Measurements from ENCODE around the gene TMEM31. TPM values are rescaled to one million over a fixed set of nuclear protein-coding genes. Genes with fewer than 3 reads are reported as not detected.
A peak's percentile ranks its signal among the peaks of the same experiment; 100 is the strongest.

Gene TMEM31
- total and polyA plus RNA-seq, 2 donors (not counting 3 experiments of a cell fraction or from before 2014, with no cell fraction given): not detected

DNA sequence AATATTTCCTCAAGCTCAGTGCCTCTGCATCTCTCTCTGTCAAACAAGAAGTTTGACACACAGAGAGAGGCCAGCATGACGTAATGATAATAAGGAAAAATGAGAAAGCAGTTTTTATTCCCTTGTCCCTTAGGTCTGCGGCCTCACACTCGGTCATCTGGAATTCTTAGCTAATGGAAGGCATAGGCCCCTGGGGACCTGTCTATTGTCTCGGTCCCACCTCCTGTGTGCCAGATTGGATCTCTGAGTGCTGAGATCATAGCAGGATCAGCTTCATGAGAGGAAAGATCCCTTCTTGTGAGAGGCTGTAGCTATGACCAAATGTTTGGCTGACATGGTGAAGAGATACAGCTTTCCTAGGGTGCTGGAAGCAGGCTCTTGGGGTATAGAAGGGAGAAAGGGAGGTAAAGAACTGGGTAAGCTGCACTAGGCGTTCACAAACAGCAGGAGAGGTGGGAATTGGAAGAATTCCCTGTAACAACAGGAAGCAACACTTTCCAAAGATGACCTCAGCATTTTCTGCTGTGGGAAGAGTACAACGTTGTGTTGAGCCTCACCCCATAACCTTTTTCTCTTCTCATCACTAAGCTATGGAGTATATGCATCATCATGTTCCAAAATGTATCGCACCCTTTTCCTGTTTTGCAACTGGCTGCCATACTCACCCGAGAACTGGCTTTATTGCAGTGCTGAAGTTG, 20.2 kb downstream of the TMEM31 start:
- peak; percentile 73 for DNase-seq (ENCODE audit: low read depth, low spot score)
- H3K4me2 ChIP-seq (ENCODE audit: insufficient read depth, low read length): peak overlapping the region; percentile 49
- POLR2A ChIA-PET: no interaction called here

More for the DNA sequence above, 20.2 kb downstream of the TMEM31 start:
- Histone ChIP-seq H3K4me1 (ENCODE audit: control insufficient read depth, extremely low read depth, insufficient read depth, low read length) (peaks cover 18% of the 10 kb centered on the region), H3K9ac (replicated peaks; ENCODE audit: extremely low read depth, insufficient read depth, low read length) (peak overlapping the region; percentile 34), H3K27me3 (ENCODE audit: control insufficient read depth in 2 of 2, insufficient read depth in 2 of 2, low read length in 2 of 2) (no peaks in the 10 kb centered on the region), H4K20me1 (replicated peaks; ENCODE audit: control insufficient read depth, extremely low read depth, insufficient read depth, low read length) (no peaks in the 10 kb centered on the region), H2AFZ (ENCODE audit: low read depth, low read length) (peak overlapping the region; percentile 78), H3K36me3 (ENCODE audit: control insufficient read depth in 2 of 2, extremely low read depth in 1 of 2, insufficient read depth in 2 of 2, low read length in 2 of 2) (no peaks in the 10 kb centered on the region), H3K9me1 (replicated peaks; ENCODE audit: control insufficient read depth, extremely low read depth, insufficient read depth, low read length) (no peaks in the 10 kb centered on the region), H3K9me3 (replicated peaks; ENCODE audit: control insufficient read depth, insufficient read depth, low read length) (no peaks in the 10 kb centered on the region), H3K4me3 (replicated peaks in 1 of 3; ENCODE audit: insufficient read depth in 1 of 3, low read depth in 1 of 3, low read length in 3 of 3) (no peak overlapping the region), H3K79me2 (ENCODE audit: control insufficient read depth, insufficient read depth, low read length) (no peaks in the 10 kb centered on the region), H3K27ac (ENCODE audit: insufficient read depth, low read depth, low read length) (peak overlapping the region; percentile 74)
- intact Hi-C loops (cut with micrococcal nuclease): no loop called here
- BruUV-seq (replicated peaks): no TSS peak
- CTCF ChIA-PET: interaction anchor here (1.0 to 4.1 kb wide), 4 partner anchors 11 to 44 kb away, joined by 3 to 28 read pairs (median 4); partner anchors contain the start of gene TMEM31
- dilution Hi-C loops (cut with MboI; ENCODE audit: extremely low pct_ligation_motif_present, low sequenced_read_pairs): no loop called here
- FAIRE-seq: peak; percentile 93
- TF ChIP-seq CTCF (IDR thresholded peaks at IDR 0.05; ENCODE audit: extremely low read depth in 1 of 2, insufficient read depth in 1 of 2, low read depth in 1 of 2, low read length in 2 of 2) (no peak), POLR2A (IDR thresholded peaks at IDR 0.05; ENCODE audit: low read depth, low read length) (no peak), JUN (IDR thresholded peaks at IDR 0.05; ENCODE audit: borderline replicate concordance, insufficient read depth, insufficient read length, low read depth) (peak; percentile 22), EZH2 (IDR thresholded peaks at IDR 0.05; ENCODE audit: borderline replicate concordance, low read depth, low read length, severe bottlenecking) (no peak), POLR2AphosphoS5 (IDR thresholded peaks at IDR 0.05; ENCODE audit: insufficient read depth, low read depth, low read length) (no peak)
